NT2/D1 (cell line): Measurements from ENCODE around the gene GPT2.

Experiments used
- DNase-seq: peaks from one replicate; pipeline ENCODE4 v3.0.0-alpha.2; 2011; ENCODE audit warnings: low read depth, low spot score
- H3K27me3 ChIP-seq: 2 replicates; pipeline ENCODE4 v1.6.0; 2011; ENCODE audit warnings: mild to moderate bottlenecking; ENCODE audit not compliant: insufficient read length, insufficient read depth
- H3K36me3 ChIP-seq: 2 replicates; pipeline ENCODE4 v1.6.1; 2011; ENCODE audit warnings: mild to moderate bottlenecking, low read length, mixed read lengths; ENCODE audit not compliant: insufficient read depth, insufficient read length
- H3K4me1 ChIP-seq: 2 replicates; pipeline ENCODE4 v1.5.1; 2011; ENCODE audit not compliant: insufficient read depth, insufficient read length
- H3K4me3 ChIP-seq: 2 replicates; pipeline ENCODE4 v1.5.1; 2011; ENCODE audit warnings: low read depth; ENCODE audit not compliant: insufficient read length
- H3K9ac ChIP-seq: 2 replicates; pipeline ENCODE4 v1.6.0; 2011; ENCODE audit warnings: low read depth; ENCODE audit not compliant: insufficient read length
- H3K9me3 ChIP-seq: 2 replicates; pipeline ENCODE4 v1.5.1; 2011; ENCODE audit warnings: mild to moderate bottlenecking, low read length; ENCODE audit not compliant: insufficient read depth
- SUZ12 ChIP-seq: IDR thresholded peaks from 2 replicates; pipeline ENCODE4 v1.6.1; 2011; ENCODE audit not compliant: insufficient read length, insufficient read depth; ENCODE audit errors: extremely low read depth
- YY1 ChIP-seq: IDR thresholded peaks from 2 replicates; pipeline ENCODE4 v1.6.1; 2011; ENCODE audit not compliant: insufficient read length, insufficient read depth
- ZNF274 ChIP-seq: IDR thresholded peaks from 2 replicates; pipeline ENCODE4 v1.6.1; 2011; ENCODE audit warnings: mild to moderate bottlenecking, low read depth, low read length

GPT2 gene

GRCh38 chr16:46976550-46976949 lies 92.4 kb downstream of the GPT2 start:
- no peak for DNase-seq
- H3K9ac ChIP-seq: no peak overlapping the region
- TF ChIP-seq ZNF274 (no peak), SUZ12 (no peak), YY1 (no peak)
- no peak overlapping the region for H3K4me3 ChIP-seq
- H3K9me3 ChIP-seq: no peaks in the 10 kb centered on the region
- peaks cover 8% of the 10 kb centered on the region for H3K36me3 ChIP-seq
- H3K27me3 ChIP-seq: no peaks in the 10 kb centered on the region
- H3K4me1 ChIP-seq: no peaks in the 10 kb centered on the region
